HepG2 (cell line): ENCODE results near the gene BRD1.

Experiments
- CHD4 ChIP-seq: fragments of 200-600 bp; sonication (generic); IDR thresholded peaks from 2 replicates; pipeline ENCODE4 v1.7.0; 2017; ENCODE audit warnings: mild to moderate bottlenecking, low read length, borderline replicate concordance
- ELF4 ChIP-seq: sonication (generic); formaldehyde crosslinking; IDR thresholded peaks from 2 replicates; pipeline ENCODE4 v1.5.0; 2020; ENCODE audit warnings: missing genetic modification reagents, mild to moderate bottlenecking, moderate library complexity, borderline replicate concordance
- ZNF292 ChIP-seq: sonication (generic); formaldehyde crosslinking; IDR thresholded peaks from 2 replicates; pipeline ENCODE4 v1.8.1; 2022; ENCODE audit warnings: mild to moderate bottlenecking, low read depth, missing genetic modification reagents, borderline replicate concordance
- ZNF484 ChIP-seq: sonication (generic); formaldehyde crosslinking; IDR thresholded peaks from 2 replicates; pipeline ENCODE4 v1.5.1; 2020; ENCODE audit warnings: mild to moderate bottlenecking, low read depth, missing genetic modification reagents, borderline replicate concordance
- TF ChIP-seq, protein P1 (sequence below): sonication (generic); formaldehyde crosslinking; IDR thresholded peaks from 2 replicates; pipeline ENCODE4 v1.5.0; 2020; ENCODE audit warnings: mild to moderate bottlenecking, missing genetic modification reagents, moderate library complexity
- TF ChIP-seq, protein P2 (sequence below): sonication (generic); formaldehyde crosslinking; IDR thresholded peaks from 2 replicates; pipeline ENCODE4 v1.4.0; 2020; ENCODE audit warnings: low read depth, mild to moderate bottlenecking, missing genetic modification reagents

DNA sequence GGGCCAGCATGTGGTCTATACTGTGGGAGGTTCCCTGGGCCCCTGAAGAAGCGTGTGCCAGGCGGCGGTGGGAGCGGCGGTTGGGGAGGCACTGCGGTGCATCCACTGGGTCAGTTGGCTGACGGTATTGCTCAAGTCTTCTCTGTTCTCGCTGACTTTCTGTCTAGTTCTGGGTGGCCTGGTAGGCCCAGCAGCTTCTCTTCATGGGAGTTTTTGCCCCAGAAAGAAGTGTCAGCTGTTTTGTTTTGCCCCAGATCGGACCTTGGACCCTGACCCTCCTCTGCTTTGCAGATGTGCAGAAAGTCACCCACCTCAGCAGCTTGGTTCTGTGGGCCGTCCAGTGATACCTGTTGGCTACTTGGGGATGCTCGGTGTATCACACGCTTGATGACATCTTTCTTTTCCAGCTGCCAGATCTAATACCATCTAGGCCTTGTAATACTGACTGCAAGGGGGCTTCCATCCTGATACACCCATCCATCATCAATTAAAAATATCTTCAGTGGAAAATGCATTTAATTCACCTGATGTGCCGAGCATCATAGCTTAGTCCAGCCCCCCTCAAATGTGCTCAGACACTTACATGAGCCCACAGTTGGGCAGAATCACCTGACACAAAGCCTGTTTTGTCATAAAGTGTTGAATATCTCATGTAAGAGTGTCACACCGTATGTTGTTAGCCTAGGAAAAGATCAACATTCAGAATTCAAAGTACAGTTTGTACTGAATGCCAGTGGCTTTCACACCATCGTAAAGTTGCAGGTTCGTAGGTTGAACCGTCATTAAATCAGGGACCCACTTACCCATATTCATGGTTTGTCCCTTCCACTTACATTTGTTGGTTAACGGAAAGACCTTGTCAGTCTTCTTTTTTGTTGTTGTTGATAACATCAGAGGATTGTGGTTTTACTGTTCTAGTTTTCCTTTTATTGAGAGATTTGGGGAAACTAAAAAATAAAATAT, 39.9 kb upstream of the BRD1 start:
- TF ChIP-seq ZNF292 (no peak), CHD4 (no peak), ELF4 (CRISPR knock-in tag) (no peak), ZNF484 (CRISPR knock-in tag) (no peak)
- TF ChIP-seq, protein P1, sequence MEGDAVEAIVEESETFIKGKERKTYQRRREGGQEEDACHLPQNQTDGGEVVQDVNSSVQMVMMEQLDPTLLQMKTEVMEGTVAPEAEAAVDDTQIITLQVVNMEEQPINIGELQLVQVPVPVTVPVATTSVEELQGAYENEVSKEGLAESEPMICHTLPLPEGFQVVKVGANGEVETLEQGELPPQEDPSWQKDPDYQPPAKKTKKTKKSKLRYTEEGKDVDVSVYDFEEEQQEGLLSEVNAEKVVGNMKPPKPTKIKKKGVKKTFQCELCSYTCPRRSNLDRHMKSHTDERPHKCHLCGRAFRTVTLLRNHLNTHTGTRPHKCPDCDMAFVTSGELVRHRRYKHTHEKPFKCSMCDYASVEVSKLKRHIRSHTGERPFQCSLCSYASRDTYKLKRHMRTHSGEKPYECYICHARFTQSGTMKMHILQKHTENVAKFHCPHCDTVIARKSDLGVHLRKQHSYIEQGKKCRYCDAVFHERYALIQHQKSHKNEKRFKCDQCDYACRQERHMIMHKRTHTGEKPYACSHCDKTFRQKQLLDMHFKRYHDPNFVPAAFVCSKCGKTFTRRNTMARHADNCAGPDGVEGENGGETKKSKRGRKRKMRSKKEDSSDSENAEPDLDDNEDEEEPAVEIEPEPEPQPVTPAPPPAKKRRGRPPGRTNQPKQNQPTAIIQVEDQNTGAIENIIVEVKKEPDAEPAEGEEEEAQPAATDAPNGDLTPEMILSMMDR = no peak; the same call in 1 of the 2 replicates
- TF ChIP-seq, protein P2, sequence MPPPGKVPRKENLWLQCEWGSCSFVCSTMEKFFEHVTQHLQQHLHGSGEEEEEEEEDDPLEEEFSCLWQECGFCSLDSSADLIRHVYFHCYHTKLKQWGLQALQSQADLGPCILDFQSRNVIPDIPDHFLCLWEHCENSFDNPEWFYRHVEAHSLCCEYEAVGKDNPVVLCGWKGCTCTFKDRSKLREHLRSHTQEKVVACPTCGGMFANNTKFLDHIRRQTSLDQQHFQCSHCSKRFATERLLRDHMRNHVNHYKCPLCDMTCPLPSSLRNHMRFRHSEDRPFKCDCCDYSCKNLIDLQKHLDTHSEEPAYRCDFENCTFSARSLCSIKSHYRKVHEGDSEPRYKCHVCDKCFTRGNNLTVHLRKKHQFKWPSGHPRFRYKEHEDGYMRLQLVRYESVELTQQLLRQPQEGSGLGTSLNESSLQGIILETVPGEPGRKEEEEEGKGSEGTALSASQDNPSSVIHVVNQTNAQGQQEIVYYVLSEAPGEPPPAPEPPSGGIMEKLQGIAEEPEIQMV = no peak
